HG02642 (cell line): ENCODE results near the gene BRSK2.

Source experiments
- ATAC-seq: cut with Tn5 transposase; IDR thresholded peaks from one replicate; pipeline ENCODE4 v1.9.1; 2021; ENCODE audit warnings: mild to moderate bottlenecking; ENCODE audit not compliant: unreplicated experiment, poor library complexity

Gene BRSK2

GRCh38 chr11:1488575-1489180 lies 98.9 kb downstream of the BRSK2 start:
- ATAC-seq: no peak

GRCh38 chr11:1490651-1491050 lies 100.9 kb downstream of the BRSK2 start:
- no peak for ATAC-seq

- no peak for ATAC-seq
Observed at GRCh38 chr11:1491379-1491778, 101.6 kb downstream of the BRSK2 start.

DNA sequence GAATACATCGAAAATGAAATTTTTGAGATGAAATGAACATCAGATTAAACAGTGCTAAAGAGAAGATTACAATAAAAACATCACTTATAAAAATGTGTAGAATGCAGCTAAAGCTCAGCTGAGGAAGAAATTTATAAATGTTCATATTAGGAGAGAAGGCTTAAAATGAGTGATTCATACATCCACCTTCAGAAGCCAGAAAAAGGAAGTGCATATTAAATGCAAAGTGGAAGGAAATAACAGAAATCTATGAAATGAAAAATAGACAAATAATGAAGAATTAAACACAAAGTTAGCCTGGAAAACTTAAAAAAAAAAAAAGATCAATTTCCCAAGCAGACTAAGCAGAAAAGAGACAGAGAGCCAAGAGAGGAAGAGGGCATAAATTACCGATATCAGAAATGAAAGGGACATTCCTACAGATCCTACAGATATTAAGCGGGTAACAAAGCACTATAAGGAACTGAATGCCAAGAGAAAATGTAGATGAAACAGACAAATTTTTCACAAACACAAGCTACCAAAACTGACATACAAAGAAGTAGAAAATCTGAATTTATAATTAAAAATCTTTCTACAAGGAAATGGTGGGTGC lies 104.0 kb downstream of the BRSK2 start:
- ATAC-seq: no peak

DNA sequence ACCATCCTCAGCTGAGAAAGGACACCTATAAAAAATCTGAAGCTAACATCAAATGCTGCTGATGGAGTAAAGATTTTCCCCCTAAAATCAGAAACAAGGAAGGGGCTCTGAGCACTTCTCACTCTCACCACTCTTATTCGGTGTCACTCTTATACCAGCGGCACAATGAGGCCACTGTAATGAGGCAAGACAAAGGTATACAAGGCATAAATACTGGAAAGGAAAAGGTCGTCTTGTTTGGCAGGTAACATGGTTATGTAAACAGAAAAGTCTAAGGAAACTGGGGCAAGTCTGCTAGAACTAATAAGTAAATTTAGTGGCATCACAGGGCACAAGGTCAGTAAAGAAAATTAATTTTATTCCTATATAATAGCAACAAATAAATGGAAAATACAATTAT lies 104.9 kb downstream of the BRSK2 start:
- ATAC-seq: no peak

- ATAC-seq: no peak
Observed at GRCh38 chr11:1496091-1496760, 106.5 kb downstream of the BRSK2 start.

- no peak for ATAC-seq
Observed at GRCh38 chr11:1496761-1497095, 107.0 kb downstream of the BRSK2 start.

DNA sequence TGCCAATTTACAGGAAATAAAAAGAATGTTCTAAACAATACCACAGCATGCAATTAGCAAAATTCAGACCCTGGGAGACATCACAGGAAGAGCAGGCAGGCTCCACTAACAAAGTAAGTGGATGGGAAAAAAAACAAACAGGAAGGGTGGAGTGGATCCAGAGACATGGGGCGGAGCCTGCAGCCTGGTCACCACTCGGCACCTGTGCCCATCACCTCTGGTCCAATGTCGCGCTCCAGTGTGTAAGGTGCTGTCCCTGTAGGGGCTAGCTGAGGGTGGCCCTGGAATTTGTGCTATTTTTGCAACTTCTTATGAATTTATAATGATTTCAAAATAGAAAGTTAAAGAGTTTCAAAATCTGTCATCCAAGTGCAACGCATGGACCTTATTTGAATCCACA lies 107.9 kb downstream of the BRSK2 start:
- no peak for ATAC-seq

DNA sequence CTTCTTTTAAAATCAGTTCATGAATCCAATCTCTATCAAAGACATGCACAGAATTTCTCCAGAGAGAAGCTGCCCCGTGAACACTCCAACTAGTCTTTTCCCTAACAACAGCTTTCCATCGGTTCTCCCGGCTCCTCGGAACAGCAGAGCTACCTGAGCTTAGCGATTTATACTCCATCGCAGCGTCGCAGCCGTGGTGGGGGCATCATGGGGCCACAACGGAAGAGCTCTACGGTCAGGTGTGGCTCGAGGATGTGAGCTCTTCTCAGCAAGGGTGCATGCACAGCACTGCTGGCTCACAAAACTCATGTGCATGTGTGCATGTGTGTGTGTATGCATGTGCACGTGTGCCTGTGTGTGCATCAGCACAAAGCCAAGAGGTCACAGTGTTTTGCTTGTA lies 108.5 kb downstream of the BRSK2 start:
- ATAC-seq: no peak

GRCh38 chr11:1499261-1499890 lies 109.6 kb downstream of the BRSK2 start:
- no peak for ATAC-seq

- no peak for ATAC-seq
Observed at GRCh38 chr11:1499899-1500298, 110.2 kb downstream of the BRSK2 start.

- no peak for ATAC-seq
Observed at GRCh38 chr11:1500466-1501420, 111.0 kb downstream of the BRSK2 start.

DNA sequence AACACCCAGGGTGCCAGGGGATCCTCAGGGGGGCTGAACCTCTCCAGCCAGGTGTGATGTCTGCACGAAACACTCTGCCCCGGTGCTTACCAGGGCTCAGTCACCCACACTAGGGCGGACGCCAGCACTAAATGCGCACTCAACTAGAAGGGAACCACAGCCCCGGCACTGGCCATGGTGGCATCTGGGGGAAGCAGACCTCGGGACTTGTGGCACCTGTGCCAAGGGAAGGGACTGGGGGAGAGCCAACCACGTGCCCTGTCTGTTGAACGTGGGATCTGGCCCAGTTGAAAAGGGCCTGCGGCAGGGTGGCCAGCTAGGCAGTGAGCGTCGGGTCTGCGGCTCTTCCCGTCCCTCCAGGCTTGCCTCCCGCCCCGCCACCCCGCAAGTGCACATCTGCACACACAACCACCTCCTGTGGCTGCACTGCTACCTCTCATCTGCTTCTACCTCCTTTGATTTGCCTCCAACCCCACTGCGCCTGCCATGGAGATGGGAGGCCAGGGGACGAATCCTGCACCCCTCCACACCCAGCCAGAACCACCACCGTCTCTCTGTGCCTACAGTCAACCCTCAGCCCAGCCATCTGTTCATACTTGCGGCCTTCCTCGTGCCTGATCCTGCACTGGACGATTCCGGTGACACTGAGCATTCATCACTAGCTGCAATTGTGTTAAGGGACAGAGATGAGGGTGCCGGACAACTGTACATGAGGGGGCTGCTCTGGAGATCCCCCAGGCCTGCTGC lies 111.9 kb downstream of the BRSK2 start:
- ATAC-seq: no peak

DNA sequence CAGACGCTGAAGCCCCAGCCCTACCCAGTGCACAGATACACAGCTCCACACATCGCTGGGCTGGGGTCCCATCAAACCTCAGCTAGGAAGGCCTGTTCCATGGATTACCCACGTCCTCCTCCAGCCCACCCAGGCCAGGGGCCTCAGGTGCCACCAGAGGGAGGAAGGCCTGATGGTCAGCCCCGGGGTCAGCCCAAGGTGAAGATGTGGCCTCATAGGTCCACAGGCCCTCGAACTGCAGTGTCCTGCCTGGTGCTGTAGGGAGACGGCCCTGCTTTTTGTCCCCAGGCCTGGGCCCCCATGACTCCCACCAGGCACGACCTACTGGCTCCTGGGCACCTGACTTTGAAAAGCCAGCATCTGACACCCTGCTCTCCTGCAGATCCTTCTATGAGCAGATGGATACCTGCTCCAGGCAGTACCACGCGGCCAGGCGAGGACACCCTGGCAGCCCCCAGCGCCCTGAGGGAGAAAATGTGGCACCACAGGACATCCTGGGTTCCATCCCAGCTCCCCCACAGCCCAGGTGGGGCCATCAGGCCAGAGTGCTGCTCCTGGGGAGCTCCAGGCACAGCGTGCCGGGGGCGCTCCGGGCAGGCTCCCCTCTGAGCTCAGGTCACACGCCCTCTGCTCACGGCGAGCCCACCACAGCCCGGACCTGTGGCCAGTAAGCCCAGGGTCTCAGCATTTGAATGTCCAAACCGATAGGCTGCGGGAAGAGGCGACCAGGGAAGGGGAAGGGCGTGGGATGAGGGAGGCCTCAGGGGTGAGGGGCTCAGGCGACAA lies 112.6 kb downstream of the BRSK2 start:
- ATAC-seq: no peak

- ATAC-seq: no peak
Observed at GRCh38 chr11:1502954-1503707, 113.4 kb downstream of the BRSK2 start.

DNA sequence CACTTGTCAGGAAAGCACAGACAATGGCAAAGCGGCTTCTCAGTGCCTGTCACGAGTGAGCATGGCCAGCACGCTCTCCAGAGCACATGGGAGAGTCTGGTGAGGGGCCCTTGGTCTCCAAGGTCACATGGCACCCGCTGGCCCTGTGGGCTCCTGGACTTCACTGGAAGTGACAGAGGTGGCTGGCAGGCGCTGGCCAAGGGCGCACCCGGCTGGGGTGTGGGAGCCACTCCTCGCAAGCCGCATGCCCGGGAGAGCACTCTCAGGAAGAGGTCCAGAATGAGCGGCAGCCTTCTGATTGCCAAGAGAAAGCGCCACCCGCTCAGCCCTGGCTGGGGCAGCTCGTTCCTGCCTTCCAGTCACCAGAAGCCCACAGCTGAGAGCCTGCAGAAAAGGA lies 114.0 kb downstream of the BRSK2 start:
- ATAC-seq: no peak

DNA sequence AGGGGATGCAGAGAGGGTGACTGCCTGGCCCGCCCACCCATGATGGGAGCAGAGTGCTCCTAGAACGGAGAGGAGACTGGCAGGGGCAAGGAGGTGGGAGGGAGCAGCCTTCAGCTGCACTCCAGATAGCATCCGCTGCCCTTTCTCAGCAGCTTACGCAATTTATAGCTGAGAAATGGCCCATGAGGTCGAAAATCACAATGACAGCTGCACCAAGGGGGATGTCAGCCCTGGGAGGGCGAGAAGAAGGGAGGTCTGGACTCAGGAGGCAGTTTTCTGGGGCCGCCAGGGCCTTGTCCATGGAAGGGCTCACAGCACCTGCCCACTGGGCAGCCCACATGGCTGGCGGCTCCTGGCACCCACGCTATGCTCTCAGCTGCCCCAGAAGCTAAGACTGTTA lies 114.4 kb downstream of the BRSK2 start:
- no peak for ATAC-seq

DNA sequence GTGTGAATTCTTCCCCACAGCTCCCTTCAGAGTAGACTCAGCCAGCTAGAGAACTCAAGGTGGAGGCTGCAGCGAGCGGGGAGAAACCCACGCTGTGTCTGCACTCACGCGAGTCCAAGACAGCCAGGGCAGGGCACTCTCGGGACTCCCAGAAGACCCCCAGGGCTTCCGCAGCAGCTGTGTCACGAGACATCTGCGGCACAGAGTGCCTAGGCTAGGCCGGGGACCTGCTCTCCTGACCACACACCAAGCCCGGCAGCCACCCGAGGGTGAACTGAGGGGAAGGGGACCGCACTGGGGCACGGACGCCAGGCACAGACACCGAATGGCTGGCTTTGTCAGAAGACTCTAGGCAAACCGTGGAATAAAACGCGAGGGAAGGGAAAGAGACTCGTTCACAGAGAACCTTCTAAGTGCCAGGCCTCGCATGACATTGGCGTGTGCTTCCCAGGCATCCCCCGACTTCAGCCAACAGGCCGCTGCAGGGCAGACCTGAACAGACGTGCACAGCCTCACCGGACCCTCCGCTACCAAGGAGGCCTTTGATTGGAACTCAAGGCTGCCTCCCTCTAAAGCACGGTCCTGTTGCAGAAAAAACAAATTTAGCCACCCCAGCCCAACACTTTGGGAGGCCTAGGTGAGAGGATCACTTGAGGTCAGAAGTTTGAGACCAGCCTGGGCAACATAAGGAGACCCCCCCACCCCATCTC lies 115.0 kb downstream of the BRSK2 start:
- no peak for ATAC-seq
